ENCODE data around the gene LRWD1. TPM values are rescaled to one million over a fixed set of nuclear protein-coding genes. Genes with fewer than 3 reads are reported as not detected.
A peak's percentile ranks its signal among the peaks of the same experiment; 100 is the strongest.

The LRWD1 gene
- polyA plus RNA-seq, 1 of the 3 experiments (the other 2 are of a cell fraction), result 53.2 TPM

DNA sequence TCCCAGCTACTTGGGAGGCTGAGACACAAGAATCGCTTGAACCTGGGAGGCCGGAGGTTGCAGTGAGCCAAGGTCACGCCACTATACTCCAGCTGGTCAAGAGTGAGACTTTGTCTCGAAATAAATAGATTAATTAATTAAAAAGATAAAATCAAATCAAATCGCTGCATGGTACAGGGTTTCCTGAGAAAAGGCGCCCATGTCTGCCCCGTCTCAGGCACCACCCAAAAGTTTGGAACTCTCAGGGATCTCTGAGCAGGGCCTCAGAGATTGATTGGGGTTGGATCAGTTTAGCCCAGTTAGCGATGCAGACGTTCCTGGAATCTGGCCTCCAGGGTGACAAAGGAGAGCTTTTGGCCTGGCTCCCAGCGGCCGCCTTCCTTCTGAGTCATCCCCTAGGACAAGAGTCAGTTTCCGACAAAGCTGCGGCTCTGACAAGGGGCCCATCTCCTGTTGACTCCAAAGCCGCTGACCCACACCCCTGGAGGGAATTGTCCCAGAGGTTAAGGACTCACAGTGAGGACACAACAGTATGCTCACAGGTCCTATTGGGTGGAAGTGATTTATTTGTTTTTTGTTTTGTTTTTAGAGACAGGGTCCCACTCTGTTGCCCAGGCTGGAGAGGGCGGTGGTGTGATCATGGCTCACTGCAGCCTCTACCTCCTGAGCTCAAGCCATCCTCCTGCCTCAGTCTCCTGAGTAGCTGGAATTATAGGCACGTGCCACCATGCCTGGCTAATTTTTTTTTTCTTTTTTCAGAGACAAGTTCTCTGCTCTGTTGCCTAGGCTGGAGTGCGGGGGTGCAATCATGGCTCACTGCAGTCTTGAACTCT, 24.6 kb upstream of the LRWD1 start:
- peak overlapping the region; percentile 41 to 69 for H3K27ac ChIP-seq (ENCODE audit: low read depth in 2 of 2, low read length in 1 of 2)
- H3K27me3 ChIP-seq (ENCODE audit: insufficient read depth), result no peaks in the 10 kb centered on the region
- H3K79me2 ChIP-seq (ENCODE audit: insufficient read depth), result peaks cover 50% of the 10 kb centered on the region
- peaks cover 2 to 52% of the 10 kb centered on the region in 2 experiments for H3K36me3 ChIP-seq (replicated peaks in 1 of 2; ENCODE audit: control insufficient read depth in 1 of 2, insufficient read depth in 2 of 2, low read length in 1 of 2)
- no peaks in the 10 kb centered on the region for H4K20me1 ChIP-seq (ENCODE audit: insufficient read depth)
- H3K9me2 ChIP-seq, result no peaks in the 10 kb centered on the region
- H2AFZ ChIP-seq (ENCODE audit: low read depth), result peak overlapping the region; percentile 6; the same call in 1 of the 2 replicates
- H3K4me3 ChIP-seq (ENCODE audit: low read depth in 2 of 2, low read length in 1 of 2), result no peak overlapping the region
- peak overlapping the region; percentile 59 for H3K4me2 ChIP-seq
- peaks cover 7 to 12% of the 10 kb centered on the region in 2 experiments; a peak in 2 of 4 replicates for H3K4me1 ChIP-seq (ENCODE audit: control insufficient read depth in 1 of 2, insufficient read depth in 2 of 2, low read depth in 1 of 2, low read length in 1 of 2)
- DNase-seq, result peak; percentile 40
- 40% methylated on average over 17 of the region's 17 CpGs for WGBS (ENCODE audit: low lambda C conversion rate)
- ChIA-PET CTCF (interaction anchor here (1.0 to 6.5 kb wide), 6 partner anchors 10 to 167 kb away, joined by 3 to 40 read pairs (median 4); partner anchors contain the start of gene PRKRIP1), POLR2A (interaction anchor here (0.6 kb wide), 1 partner anchor 8 kb away, joined by 3 read pairs; no protein-coding TSS in a partner anchor)
- no peaks in the 10 kb centered on the region for H3K9me3 ChIP-seq
- peak overlapping the region; percentile 14; the same call in 1 of the 2 replicates for H3K9ac ChIP-seq
- H3F3A ChIP-seq (replicated peaks; ENCODE audit: insufficient read depth), result peaks cover 12% of the 10 kb centered on the region
- TF ChIP-seq, protein P1, sequence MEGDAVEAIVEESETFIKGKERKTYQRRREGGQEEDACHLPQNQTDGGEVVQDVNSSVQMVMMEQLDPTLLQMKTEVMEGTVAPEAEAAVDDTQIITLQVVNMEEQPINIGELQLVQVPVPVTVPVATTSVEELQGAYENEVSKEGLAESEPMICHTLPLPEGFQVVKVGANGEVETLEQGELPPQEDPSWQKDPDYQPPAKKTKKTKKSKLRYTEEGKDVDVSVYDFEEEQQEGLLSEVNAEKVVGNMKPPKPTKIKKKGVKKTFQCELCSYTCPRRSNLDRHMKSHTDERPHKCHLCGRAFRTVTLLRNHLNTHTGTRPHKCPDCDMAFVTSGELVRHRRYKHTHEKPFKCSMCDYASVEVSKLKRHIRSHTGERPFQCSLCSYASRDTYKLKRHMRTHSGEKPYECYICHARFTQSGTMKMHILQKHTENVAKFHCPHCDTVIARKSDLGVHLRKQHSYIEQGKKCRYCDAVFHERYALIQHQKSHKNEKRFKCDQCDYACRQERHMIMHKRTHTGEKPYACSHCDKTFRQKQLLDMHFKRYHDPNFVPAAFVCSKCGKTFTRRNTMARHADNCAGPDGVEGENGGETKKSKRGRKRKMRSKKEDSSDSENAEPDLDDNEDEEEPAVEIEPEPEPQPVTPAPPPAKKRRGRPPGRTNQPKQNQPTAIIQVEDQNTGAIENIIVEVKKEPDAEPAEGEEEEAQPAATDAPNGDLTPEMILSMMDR (IDR thresholded peaks at IDR 0.05), result no peak
- TF ChIP-seq JUND (IDR thresholded peaks at IDR 0.05) (peak; percentile 88; the same call in 1 of the 2 replicates), TEAD4 (IDR thresholded peaks at IDR 0.05; ENCODE audit: borderline replicate concordance, insufficient read depth) (0 out of 2 replicates have a peak, but pooled peaks have one; percentile 64), RFX5 (IDR thresholded peaks at IDR 0.05; ENCODE audit: low read length) (no peak), SMC3 (IDR thresholded peaks at IDR 0.05; ENCODE audit: low read depth, low read length) (no peak), NFIC (IDR thresholded peaks at IDR 0.05; ENCODE audit: borderline replicate concordance) (peak; percentile 96), USF2 (IDR thresholded peaks at IDR 0.05; ENCODE audit: borderline replicate concordance, low read depth, low read length) (no peak), POLR2AphosphoS5 (IDR thresholded peaks at IDR 0.05; ENCODE audit: low read depth, low read length) (peak; percentile 31; the same call in 1 of the 2 replicates), CHD2 (IDR thresholded peaks at IDR 0.05; ENCODE audit: low read length, partially characterized antibody) (no peak), TCF12 (IDR thresholded peaks at IDR 0.05) (peak; percentile 66; the same call in 1 of the 2 replicates), FOSL2 (IDR thresholded peaks at IDR 0.05; ENCODE audit: borderline replicate concordance, low read depth) (peak; percentile 95), MEF2A (IDR thresholded peaks at IDR 0.05; ENCODE audit: borderline replicate concordance, low read depth) (no peak)
- TF ChIP-seq, protein P2, sequence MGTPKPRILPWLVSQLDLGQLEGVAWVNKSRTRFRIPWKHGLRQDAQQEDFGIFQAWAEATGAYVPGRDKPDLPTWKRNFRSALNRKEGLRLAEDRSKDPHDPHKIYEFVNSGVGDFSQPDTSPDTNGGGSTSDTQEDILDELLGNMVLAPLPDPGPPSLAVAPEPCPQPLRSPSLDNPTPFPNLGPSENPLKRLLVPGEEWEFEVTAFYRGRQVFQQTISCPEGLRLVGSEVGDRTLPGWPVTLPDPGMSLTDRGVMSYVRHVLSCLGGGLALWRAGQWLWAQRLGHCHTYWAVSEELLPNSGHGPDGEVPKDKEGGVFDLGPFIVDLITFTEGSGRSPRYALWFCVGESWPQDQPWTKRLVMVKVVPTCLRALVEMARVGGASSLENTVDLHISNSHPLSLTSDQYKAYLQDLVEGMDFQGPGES (IDR thresholded peaks at IDR 0.05; ENCODE audit: low read depth, low read length), result no peak
- TF ChIP-seq, protein P3, sequence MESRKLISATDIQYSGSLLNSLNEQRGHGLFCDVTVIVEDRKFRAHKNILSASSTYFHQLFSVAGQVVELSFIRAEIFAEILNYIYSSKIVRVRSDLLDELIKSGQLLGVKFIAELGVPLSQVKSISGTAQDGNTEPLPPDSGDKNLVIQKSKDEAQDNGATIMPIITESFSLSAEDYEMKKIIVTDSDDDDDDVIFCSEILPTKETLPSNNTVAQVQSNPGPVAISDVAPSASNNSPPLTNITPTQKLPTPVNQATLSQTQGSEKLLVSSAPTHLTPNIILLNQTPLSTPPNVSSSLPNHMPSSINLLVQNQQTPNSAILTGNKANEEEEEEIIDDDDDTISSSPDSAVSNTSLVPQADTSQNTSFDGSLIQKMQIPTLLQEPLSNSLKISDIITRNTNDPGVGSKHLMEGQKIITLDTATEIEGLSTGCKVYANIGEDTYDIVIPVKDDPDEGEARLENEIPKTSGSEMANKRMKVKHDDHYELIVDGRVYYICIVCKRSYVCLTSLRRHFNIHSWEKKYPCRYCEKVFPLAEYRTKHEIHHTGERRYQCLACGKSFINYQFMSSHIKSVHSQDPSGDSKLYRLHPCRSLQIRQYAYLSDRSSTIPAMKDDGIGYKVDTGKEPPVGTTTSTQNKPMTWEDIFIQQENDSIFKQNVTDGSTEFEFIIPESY (IDR thresholded peaks at IDR 0.05; ENCODE audit: borderline replicate concordance, low read depth), result no peak
- TF ChIP-seq, protein P4, sequence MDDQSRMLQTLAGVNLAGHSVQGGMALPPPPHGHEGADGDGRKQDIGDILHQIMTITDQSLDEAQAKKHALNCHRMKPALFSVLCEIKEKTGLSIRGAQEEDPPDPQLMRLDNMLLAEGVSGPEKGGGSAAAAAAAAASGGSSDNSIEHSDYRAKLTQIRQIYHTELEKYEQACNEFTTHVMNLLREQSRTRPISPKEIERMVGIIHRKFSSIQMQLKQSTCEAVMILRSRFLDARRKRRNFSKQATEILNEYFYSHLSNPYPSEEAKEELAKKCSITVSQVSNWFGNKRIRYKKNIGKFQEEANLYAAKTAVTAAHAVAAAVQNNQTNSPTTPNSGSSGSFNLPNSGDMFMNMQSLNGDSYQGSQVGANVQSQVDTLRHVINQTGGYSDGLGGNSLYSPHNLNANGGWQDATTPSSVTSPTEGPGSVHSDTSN (IDR thresholded peaks at IDR 0.05), result peak; percentile 59
